K562 (cell line): ENCODE data around the gene POP7. TPM values are rescaled to one million over a fixed set of nuclear protein-coding genes. Genes with fewer than 3 reads are reported as not detected.

Experiments
- ATAC-seq: fragments of 200-7000 bp; cut with Tn5 transposase; 3 replicates; pipeline ENCODE4 v1.9.1; 2020; ENCODE audit warnings: moderate library complexity
- BruUV-seq: library from RNA; stranded (reverse); fragments of 400-500 nt; replicated peaks from 2 replicates; lab custom pipeline; 2021; lab: Mats Ljungman, UMichigan
- CTCF ChIA-PET: fragments of 300-600 bp; formaldehyde crosslinking; extraction: SDS; loops from one replicate; lab custom pipeline; 2021; ENCODE audit warnings: low intra/inter-chr PET ratio; lab: Yijun Ruan, JAX
- POLR2A ChIA-PET: fragments of 300-600, 350-650 bp; sonication (Branson Sonifier 250); formaldehyde crosslinking; extraction: SDS; loops from one replicate; lab custom pipeline; 2021; ENCODE audit warnings: antibody characterized with exemption, inconsistent platforms; lab: Yijun Ruan, JAX
- DNase-seq, 4 experiments: peaks; one replicate each; pipeline versions ENCODE4 v3.0.0 to v3.0.0-alpha.2; 2011 to 2018; ENCODE audit warnings: low spot score in 3 of 4, mixed read lengths in 3 of 4; ENCODE audit errors: extremely low read depth in 1 of 4
- FAIRE-seq: peaks from 2 replicates; lab custom pipeline; 2011; peaks lifted over from hg19 to GRCh38; lab: Jason Lieb, UNC
- H2AFZ ChIP-seq: 2 replicates; pipeline ENCODE4 v1.6.0; 2011; ENCODE audit warnings: low read depth, low read length, control low read depth, inconsistent platforms
- H3K27ac ChIP-seq: fragments of 200-600 bp; 3 replicates; pipeline ENCODE4 v1.8.0; 2011; ENCODE audit warnings: low read depth, mild to moderate bottlenecking, control low read depth, inconsistent platforms, low read length, moderate library complexity, mixed read lengths; ENCODE audit errors: extremely low read depth
- H3K27me3 ChIP-seq, 2 experiments: fragments of 300-600 bp in 1 of 2; 2 replicates in 1 of 2; 3 replicates in 1 of 2; pipeline versions ENCODE4 v1.6.0 to v1.8.0; 2011; ENCODE audit warnings: inconsistent platforms in 2 of 2, low read length in 2 of 2, mild to moderate bottlenecking in 1 of 2, mixed read lengths in 1 of 2, moderate library complexity in 1 of 2; ENCODE audit not compliant: control insufficient read depth in 2 of 2, insufficient read depth in 2 of 2
- H3K36me3 ChIP-seq: fragments of 300-600 bp; 3 replicates; pipeline ENCODE4 v1.8.0; 2011; ENCODE audit warnings: mild to moderate bottlenecking, low read length, inconsistent platforms; ENCODE audit not compliant: control insufficient read depth, insufficient read depth
- H3K4me1 ChIP-seq, 2 experiments: fragments of 200-600 bp in 1 of 2; replicated peaks in 1 of 2; 2 replicates in 1 of 2; 3 replicates in 1 of 2; pipeline versions ENCODE4 v1.5.1 to v1.8.0; 2011; ENCODE audit warnings: inconsistent platforms in 2 of 2, low read length in 2 of 2, mild to moderate bottlenecking in 1 of 2, mixed read lengths in 1 of 2, moderate library complexity in 1 of 2; ENCODE audit not compliant: control insufficient read depth in 2 of 2, insufficient read depth in 2 of 2
- H3K4me2 ChIP-seq: 2 replicates; pipeline ENCODE4 v1.6.1; 2011; ENCODE audit warnings: low read length, control low read depth, inconsistent platforms, mixed read lengths; ENCODE audit not compliant: insufficient read depth
- H3K4me3 ChIP-seq: fragments of 200-600 bp; sonication (generic), shearing (Covaris generic); 2 replicates; pipeline ENCODE4 v1.5.1; 2016; ENCODE audit warnings: control low read depth, inconsistent platforms
- H3K79me2 ChIP-seq: fragments of 200-600 bp; 3 replicates; pipeline ENCODE4 v1.8.0; 2011; ENCODE audit warnings: low read length, inconsistent platforms; ENCODE audit not compliant: control insufficient read depth, insufficient read depth
- H3K9ac ChIP-seq, 2 experiments: 2 replicates each; pipeline versions ENCODE4 v1.6.0 to v1.6.1; 2011; ENCODE audit warnings: low read depth in 2 of 2, low read length in 2 of 2, control low read depth in 1 of 2, inconsistent platforms in 1 of 2, mild to moderate bottlenecking in 1 of 2, mixed read lengths in 1 of 2; ENCODE audit not compliant: insufficient read depth in 1 of 2
- H3K9me1 ChIP-seq: one replicate; pipeline ENCODE4 v1.6.0; 2011; ENCODE audit warnings: inconsistent platforms, mild to moderate bottlenecking, low read length, moderate library complexity; ENCODE audit not compliant: control insufficient read depth, insufficient read depth
- H3K9me3 ChIP-seq: replicated peaks from 2 replicates; pipeline ENCODE4 v1.5.1; 2011; ENCODE audit warnings: low read depth, low read length, inconsistent platforms; ENCODE audit not compliant: control insufficient read depth, insufficient read depth
- H4K20me1 ChIP-seq: replicated peaks from 2 replicates; pipeline ENCODE4 v1.6.1; 2011; ENCODE audit warnings: low read length, inconsistent platforms, mixed read lengths; ENCODE audit not compliant: control insufficient read depth, insufficient read depth
- ELF1 ChIP-seq: fragments of 200-800 bp; sonication (Bioruptor generic); IDR thresholded peaks from 2 replicates; pipeline ENCODE4 v1.6.1; 2016; ENCODE audit warnings: missing genetic modification characterization, missing compliant biosample characterization
- MBD2 ChIP-seq: sonication (generic); IDR thresholded peaks from 2 replicates; pipeline ENCODE4 v1.6.1; 2016; ENCODE audit warnings: low read depth, borderline replicate concordance
- PCBP1 ChIP-seq: fragments of 200-400 bp; formaldehyde crosslinking; IDR thresholded peaks from 2 replicates; pipeline ENCODE4 v1.6.1; 2018; ENCODE audit warnings: mild to moderate bottlenecking, low read depth, low read length; ENCODE audit not compliant: poor library complexity, severe bottlenecking
- PML ChIP-seq: IDR thresholded peaks from 2 replicates; pipeline ENCODE4 v1.6.1; 2012; ENCODE audit warnings: low read length, inconsistent platforms
- POLR2A ChIP-seq: fragments of 450-650 bp; conservative IDR thresholded peaks from 2 replicates; pipeline ENCODE4 v1.6.1; 2016
- POLR2AphosphoS5 ChIP-seq: IDR thresholded peaks from 2 replicates; pipeline ENCODE4 v1.6.1; 2011; ENCODE audit warnings: mild to moderate bottlenecking, low read depth, low read length, moderate library complexity; ENCODE audit not compliant: control insufficient read depth, insufficient read depth
- POLR2B ChIP-seq: fragments of 450-650 bp; IDR thresholded peaks from 2 replicates; pipeline ENCODE4 v1.6.1; 2018; ENCODE audit warnings: low read depth; ENCODE audit not compliant: partially characterized antibody
- POLR2G ChIP-seq: fragments of 200-400 bp; formaldehyde crosslinking; IDR thresholded peaks from 2 replicates; pipeline ENCODE4 v1.6.1; 2017; ENCODE audit warnings: low read depth, mild to moderate bottlenecking, antibody characterized with exemption, low read length, moderate library complexity
- PREB ChIP-seq: sonication (generic); formaldehyde crosslinking; IDR thresholded peaks from 2 replicates; pipeline ENCODE4 v1.8.1; 2023; ENCODE audit warnings: mild to moderate bottlenecking, missing genetic modification reagents
- RBM22 ChIP-seq: fragments of 200-400 bp; formaldehyde crosslinking; IDR thresholded peaks from 2 replicates; pipeline ENCODE4 v1.6.1; 2018; ENCODE audit warnings: low read length, low read depth; ENCODE audit not compliant: poor library complexity, severe bottlenecking
- SMAD1 ChIP-seq: fragments of 150-350 bp; IDR thresholded peaks from 2 replicates; pipeline ENCODE4 v1.6.1; 2014; ENCODE audit warnings: low read length, low read depth; ENCODE audit not compliant: partially characterized antibody
- SUPT5H ChIP-seq: fragments of 450-650 bp; IDR thresholded peaks from 2 replicates; pipeline ENCODE4 v1.6.1; 2016
- ZNF639 ChIP-seq, 2 experiments: fragments of 200-800 bp in 1 of 2; sonication (Bioruptor generic) in 1 of 2; sonication (generic) in 1 of 2; formaldehyde crosslinking in 1 of 2; IDR thresholded peaks in 1 of 2; conservative IDR thresholded peaks in 1 of 2; 2 replicates each; pipeline versions ENCODE4 v1.5.0 to v1.6.1; 2016 to 2020; ENCODE audit warnings: missing compliant biosample characterization in 1 of 2, missing genetic modification characterization in 1 of 2, missing genetic modification reagents in 1 of 2
- ZNF75A ChIP-seq: fragments of 450-650 bp; formaldehyde crosslinking; IDR thresholded peaks from 2 replicates; pipeline ENCODE4 v1.4.0; 2020; ENCODE audit warnings: mild to moderate bottlenecking
- WGBS: fragments of 100-300 bp; shearing (Covaris generic); methylation state at CpG from one replicate; pipeline ENCODE4 v1.1.6; 2016; ENCODE audit warnings: low coverage, mixed read lengths; ENCODE audit not compliant: insufficient coverage; ENCODE audit errors: missing lambda C conversion rate; 5-methylcytosine and 5-hydroxymethylcytosine counted together
- in situ Hi-C: fragments of 300-500 bp; cut with MboI; formaldehyde crosslinking; loops from 4 replicates; pipeline ENCODE4 v1.15.0; 2018; ENCODE audit warnings: inconsistent platforms, mixed read lengths
- intact Hi-C: fragments of 100-400 bp; cut with micrococcal nuclease; formaldehyde crosslinking; loops from 2 replicates; pipeline ENCODE4 v1.14.2; 2022
- polyA plus RNA-seq, 8 experiments: library from polyadenylated mRNA; depleted of rRNA in 4 of 8; stranded (reverse) in 5 of 8; unstranded in 3 of 8; fragments of >200 nt; fragmentation: Nextera tagmentation in 2 of 8; fragmentation: Illumina TruSeq in 1 of 8; extraction: Ambion mirVana in 2 of 8; extraction: Trizol in 1 of 8; gene quantifications; 2 replicates each; pipeline versions ENCODE4 v1.2.1 to v1.2.3, GENCODE V29; 2011 to 2014; ENCODE audit warnings: inconsistent platforms in 1 of 8, missing spikeins in 1 of 8
- total RNA-seq, 7 experiments: library from RNA; depleted of rRNA in 6 of 7; stranded (reverse); fragments of >200 nt in 6 of 7; fragmentation: Illumina TruSeq in 2 of 7; extraction: Trizol in 2 of 7; gene quantifications; 2 replicates each; pipeline versions ENCODE4 v1.2.1 to v1.2.3, GENCODE V29; 2011 to 2021; ENCODE audit warnings: low replicate concordance in 1 of 7

Gene POP7
- total and polyA plus RNA-seq, 9 of the 15 experiments (the other 6 are each of a cell fraction or from before 2014, with no cell fraction given), result 11.5 to 163 (median 68.9) TPM

GRCh38 chr7:100679129-100679926 is 26.6 kb upstream of the POP7 start:
- in situ Hi-C loops, result no loop called here
- intact Hi-C loops, result no loop called here
- no peak for ATAC-seq
- Histone ChIP-seq H3K9ac (peak overlapping the region in 1 of 2 experiments; percentile 61; a peak in 1 of 4 replicates), H3K79me2 (peaks cover 39% of the 10 kb centered on the region), H3K4me1 (peaks cover 4 to 95% of the 10 kb centered on the region in 2 experiments), H3K36me3 (peaks cover 81% of the 10 kb centered on the region; the same call in 2 of the 3 replicates), H3K9me3 (no peaks in the 10 kb centered on the region), H3K27ac (peak overlapping the region; percentile 28; the same call in 1 of the 3 replicates), H3K4me2 (no peak overlapping the region), H4K20me1 (peaks cover 22% of the 10 kb centered on the region; the same call in 1 of the 2 replicates), H2AFZ (no peak overlapping the region), H3K27me3 (no peaks in the 10 kb centered on the region), H3K9me1 (no peaks in the 10 kb centered on the region), H3K4me3 (no peak overlapping the region)
- FAIRE-seq, result no peak
- POLR2A ChIA-PET, result interaction anchor here (0.6 to 2.4 kb wide), 12 partner anchors 9 to 211 kb away, joined by 3 to 16 read pairs (median 4); partner anchors contain the start of gene UFSP1
- 86% methylated on average over 8 of the region's 13 CpGs for WGBS
- peak in 2 of 4 experiments; percentile 19 to 25 for DNase-seq
- CTCF ChIA-PET, result no interaction called here
- TF ChIP-seq POLR2AphosphoS5 (peak; percentile 33), MBD2 (0 out of 2 replicates have a peak, but pooled peaks have one; percentile 12), PCBP1 (no peak), POLR2G (peak; percentile 69), SMAD1 (peak; percentile 34), POLR2A (peak; percentile 66), PML (0 out of 2 replicates have a peak, but pooled peaks have one; percentile 1), PREB (no peak), ZNF75A (no peak), ELF1 (tag) (no peak), SUPT5H (peak; percentile 66), RBM22 (peak; percentile 75), POLR2B (peak; percentile 35), ZNF639 (CRISPR knock-in tag; conservative IDR thresholded peaks at IDR 0.05 in 1 of 2, IDR thresholded peaks at IDR 0.05 in 1 of 2) (0 out of 4 replicates have a peak, but pooled peaks of 1 of the 2 experiments have one; percentile 21)
- TSS peak; percentile 39 for BruUV-seq
